Sigmoid colon (tissue), 7 donors: ENCODE measurements around the gene EHMT1. TPM values are rescaled to one million over a fixed set of nuclear protein-coding genes. Genes with fewer than 3 reads are reported as not detected.

Experiments
- DNase-seq: peaks from one replicate; pipeline ENCODE4 v3.0.0-alpha.2; 2019
- H3K27ac ChIP-seq, 4 donors: fragments of 200-600 bp; sonication (generic); one replicate each; pipeline ENCODE4 v1.5.1; 2016 to 2019; ENCODE audit warnings: mild to moderate bottlenecking in 1 of 4
- H3K27me3 ChIP-seq, 3 donors: fragments of 200-600 bp; sonication (generic); one replicate each; pipeline ENCODE4 v1.5.1; 2019; ENCODE audit warnings: mild to moderate bottlenecking in 1 of 3
- H3K36me3 ChIP-seq, 4 donors: fragments of 200-600 bp; sonication (generic); one replicate each; pipeline ENCODE4 v1.5.1; 2016 to 2019
- H3K4me1 ChIP-seq, 4 donors: fragments of 200-600 bp; sonication (generic); one replicate each; pipeline ENCODE4 v1.5.1; 2017 to 2019
- H3K4me3 ChIP-seq, 4 donors: fragments of 200-600 bp; sonication (generic); one replicate each; pipeline ENCODE4 v1.5.1; 2017 to 2019; ENCODE audit warnings: mild to moderate bottlenecking in 2 of 4, moderate library complexity in 1 of 4
- H3K9me3 ChIP-seq, 4 donors: fragments of 200-600 bp in 3 of 4; sonication (generic) in 3 of 4; one replicate each; pipeline versions ENCODE4 v1.5.1 to v1.6.1; 2013 to 2019
- EP300 ChIP-seq, 4 donors: sonication (generic); formaldehyde crosslinking; IDR thresholded peaks; one replicate each; pipeline ENCODE4 v1.6.1; 2017; ENCODE audit warnings: antibody characterized with exemption in 4 of 4
- POLR2A ChIP-seq, 2 donors: fragments of 450-650 bp; IDR thresholded peaks; one replicate each; pipeline ENCODE4 v1.6.1; 2016; ENCODE audit warnings: antibody characterized with exemption in 2 of 2, mild to moderate bottlenecking in 2 of 2, moderate library complexity in 2 of 2
- POLR2AphosphoS5 ChIP-seq, 4 donors: sonication (generic); formaldehyde crosslinking; IDR thresholded peaks; one replicate each; pipeline ENCODE4 v1.6.1; 2017; ENCODE audit warnings: antibody characterized with exemption in 4 of 4
- WGBS, 2 donors: extraction: QIAGEN DNeasy Blood & Tissue Kit; methylation state at CpG; one replicate each; pipeline ENCODE4 v1.1.7; 2013; 5-methylcytosine and 5-hydroxymethylcytosine counted together
- intact Hi-C: fragments of 100-400 bp; cut with DNase I; formaldehyde crosslinking; loops from one replicate; pipeline ENCODE4 v1.15.1; 2023
- polyA plus RNA-seq, 3 donors: library from polyadenylated mRNA; stranded (reverse); fragments of 200-250 nt; gene quantifications; one replicate each; pipeline ENCODE4 v1.2.3, GENCODE V29; 2013
- total RNA-seq, 4 donors: library from RNA; depleted of rRNA; stranded (reverse); fragments of >200 nt; gene quantifications; one replicate each; pipeline ENCODE4 v1.1.0, GENCODE V29; 2016
- TF ChIP-seq, protein P1 (sequence below), 4 experiments: fragments of 450-650 bp in 3 of 4; fragments of 200-600 bp in 1 of 4; IDR thresholded peaks; one replicate each; pipeline ENCODE4 v1.5.1; 2016 to 2019; ENCODE audit warnings: antibody characterized with exemption in 4 of 4, mild to moderate bottlenecking in 3 of 4, moderate library complexity in 2 of 4
- donor health status: healthy with polysubstance abuse.
- donor health status: Bipolar disorder and iron deficiency.
- donor health status: healthy.

Gene EHMT1
- total and polyA plus RNA-seq, 7 donors, result 19.2 to 91.4 (median 60.4) TPM

DNA sequence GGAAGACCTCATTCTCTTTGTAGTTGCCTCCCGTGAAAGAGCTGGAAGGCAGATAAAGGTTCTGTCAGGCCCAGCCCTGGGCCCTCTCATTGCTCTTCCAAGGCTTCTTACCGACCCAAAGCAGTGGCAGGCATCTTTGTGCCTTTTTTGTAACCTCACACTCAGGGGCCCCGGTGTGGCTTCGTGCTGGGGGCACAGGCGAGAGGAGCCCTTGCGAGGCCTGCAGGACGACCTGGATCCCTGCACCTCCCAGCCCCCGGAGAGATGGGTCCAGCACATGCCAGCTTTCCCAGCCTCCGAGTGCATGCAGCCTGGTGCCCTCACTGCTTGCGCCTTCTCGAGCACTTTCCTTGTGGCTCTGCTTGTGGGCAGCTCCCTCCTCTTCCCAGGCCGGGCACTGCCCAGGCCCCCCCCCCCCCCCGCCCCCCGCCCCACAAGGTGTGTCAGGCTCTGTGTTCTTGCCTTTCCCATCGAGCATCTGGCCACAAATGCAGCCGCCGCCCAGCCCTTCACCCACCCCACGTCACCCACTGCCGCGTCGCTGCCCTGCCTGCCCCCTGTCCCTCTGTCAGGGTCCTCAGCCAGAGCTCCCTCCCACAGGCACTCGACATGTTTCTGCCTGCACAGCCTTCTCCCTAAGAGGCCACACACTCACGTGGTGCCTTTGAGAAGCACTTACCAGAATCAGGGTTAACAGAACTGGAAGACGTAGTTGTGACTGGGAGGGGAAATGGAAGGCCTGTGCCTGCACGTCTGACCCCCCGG lies 195.0 kb downstream of the EHMT1 start:
- Histone ChIP-seq H3K4me1 (no peaks in the 10 kb centered on the region), H3K9me3 (no peaks in the 10 kb centered on the region), H3K36me3 (peaks cover 43 to 88% (median 50%) of the 10 kb centered on the region in 4 donors), H3K27ac (no peak overlapping the region), H3K27me3 (no peaks in the 10 kb centered on the region), H3K4me3 (no peak overlapping the region)
- WGBS, 2 donors, result 91 to 94% methylated on average over 26 of the region's 26 CpGs
- TF ChIP-seq EP300 (IDR thresholded peaks at IDR 0.05), result no peak
- no peak for TF ChIP-seq POLR2AphosphoS5 (IDR thresholded peaks at IDR 0.05)
- TF ChIP-seq POLR2A (IDR thresholded peaks at IDR 0.05), result no peak
- TF ChIP-seq, protein P1, sequence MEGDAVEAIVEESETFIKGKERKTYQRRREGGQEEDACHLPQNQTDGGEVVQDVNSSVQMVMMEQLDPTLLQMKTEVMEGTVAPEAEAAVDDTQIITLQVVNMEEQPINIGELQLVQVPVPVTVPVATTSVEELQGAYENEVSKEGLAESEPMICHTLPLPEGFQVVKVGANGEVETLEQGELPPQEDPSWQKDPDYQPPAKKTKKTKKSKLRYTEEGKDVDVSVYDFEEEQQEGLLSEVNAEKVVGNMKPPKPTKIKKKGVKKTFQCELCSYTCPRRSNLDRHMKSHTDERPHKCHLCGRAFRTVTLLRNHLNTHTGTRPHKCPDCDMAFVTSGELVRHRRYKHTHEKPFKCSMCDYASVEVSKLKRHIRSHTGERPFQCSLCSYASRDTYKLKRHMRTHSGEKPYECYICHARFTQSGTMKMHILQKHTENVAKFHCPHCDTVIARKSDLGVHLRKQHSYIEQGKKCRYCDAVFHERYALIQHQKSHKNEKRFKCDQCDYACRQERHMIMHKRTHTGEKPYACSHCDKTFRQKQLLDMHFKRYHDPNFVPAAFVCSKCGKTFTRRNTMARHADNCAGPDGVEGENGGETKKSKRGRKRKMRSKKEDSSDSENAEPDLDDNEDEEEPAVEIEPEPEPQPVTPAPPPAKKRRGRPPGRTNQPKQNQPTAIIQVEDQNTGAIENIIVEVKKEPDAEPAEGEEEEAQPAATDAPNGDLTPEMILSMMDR (IDR thresholded peaks at IDR 0.05), result no peak
- DNase-seq, result no peak
- intact Hi-C loops, result no loop called here

DNA sequence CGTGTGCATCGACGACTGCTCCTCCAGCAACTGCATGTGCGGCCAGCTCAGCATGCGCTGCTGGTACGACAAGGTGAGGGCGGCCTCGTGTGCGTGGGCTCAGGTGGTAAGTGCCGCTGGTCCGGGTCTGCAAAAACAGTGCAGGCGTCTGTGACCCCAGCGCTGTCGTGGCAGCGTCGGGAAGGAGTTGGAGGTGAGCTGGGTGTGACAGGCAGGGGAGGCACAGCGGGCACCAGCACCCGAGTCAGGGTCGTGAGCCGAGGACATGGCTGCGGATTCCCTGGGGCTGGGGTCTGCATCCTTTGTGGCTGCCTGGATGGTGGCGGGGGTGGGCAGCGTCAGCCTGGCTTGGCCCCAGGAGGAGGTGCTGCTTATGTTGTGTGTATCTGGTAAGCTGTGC lies 195.6 kb downstream of the EHMT1 start:
- Histone ChIP-seq H3K27ac (no peak overlapping the region), H3K36me3 (peaks cover 43 to 83% (median 50%) of the 10 kb centered on the region in 4 donors), H3K4me3 (no peak overlapping the region), H3K27me3 (no peaks in the 10 kb centered on the region), H3K4me1 (no peaks in the 10 kb centered on the region), H3K9me3 (no peaks in the 10 kb centered on the region)
- TF ChIP-seq, protein P1 (IDR thresholded peaks at IDR 0.05), result no peak
- TF ChIP-seq POLR2AphosphoS5 (IDR thresholded peaks at IDR 0.05), result no peak
- WGBS, 2 donors, result 97 to 98% methylated on average over 23 of the region's 23 CpGs
- intact Hi-C loops, result no loop called here
- DNase-seq, result no peak

DNA sequence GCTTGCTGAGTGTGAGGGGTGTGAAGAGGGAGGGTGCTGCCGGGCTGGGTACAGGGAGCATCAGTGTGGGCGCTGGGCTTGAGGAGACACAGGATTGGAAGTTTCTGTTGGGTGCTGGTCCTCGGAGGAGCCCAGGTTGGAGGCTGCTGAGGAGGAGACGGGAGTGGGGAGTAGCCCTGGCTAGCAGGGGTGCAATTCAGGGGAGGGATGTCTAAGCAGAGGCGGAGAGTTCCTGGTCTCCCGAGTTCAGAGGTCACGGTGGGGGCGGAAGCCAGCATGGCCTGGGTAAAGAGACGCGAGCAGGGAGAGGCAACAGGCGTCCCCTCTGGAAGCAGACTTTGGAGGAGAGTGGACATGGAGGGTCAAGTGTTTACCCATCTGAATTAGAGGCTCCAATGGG lies 196.0 kb downstream of the EHMT1 start:
- Histone ChIP-seq H3K27me3 (no peaks in the 10 kb centered on the region), H3K36me3 (peaks cover 45 to 84% (median 52%) of the 10 kb centered on the region in 4 donors), H3K9me3 (no peaks in the 10 kb centered on the region), H3K4me1 (no peaks in the 10 kb centered on the region), H3K4me3 (no peak overlapping the region), H3K27ac (no peak overlapping the region)
- DNase-seq, result no peak
- WGBS, 2 donors, result 96 to 97% methylated on average over 11 of the region's 11 CpGs
- intact Hi-C loops, result no loop called here
- TF ChIP-seq, protein P1 (IDR thresholded peaks at IDR 0.05), result no peak
- TF ChIP-seq POLR2A (IDR thresholded peaks at IDR 0.05) (no peak), POLR2AphosphoS5 (IDR thresholded peaks at IDR 0.05) (no peak), EP300 (IDR thresholded peaks at IDR 0.05) (no peak)

- no peak for DNase-seq
- TF ChIP-seq EP300 (IDR thresholded peaks at IDR 0.05), result no peak
- TF ChIP-seq, protein P1 (IDR thresholded peaks at IDR 0.05), result no peak
- no peak for TF ChIP-seq POLR2A (IDR thresholded peaks at IDR 0.05)
- TF ChIP-seq POLR2AphosphoS5 (IDR thresholded peaks at IDR 0.05), result no peak
- H3K9me3 ChIP-seq, result no peaks in the 10 kb centered on the region
- intact Hi-C loops, result no loop called here
- no peak overlapping the region for H3K4me3 ChIP-seq
- H3K36me3 ChIP-seq, result peaks cover 48 to 90% (median 54%) of the 10 kb centered on the region in 4 donors
- H3K4me1 ChIP-seq, result no peaks in the 10 kb centered on the region
- H3K27me3 ChIP-seq, result no peaks in the 10 kb centered on the region
- no peak overlapping the region for H3K27ac ChIP-seq
- 96 to 97% methylated on average over 30 of the region's 30 CpGs for WGBS, 2 donors
Measured at GRCh38 chr9:137815256-137816255, 196.8 kb downstream of the EHMT1 start.
